ENCODE results near the gene FPR3. TPM values are rescaled to one million over a fixed set of nuclear protein-coding genes. Genes with fewer than 3 reads are reported as not detected.

Gene FPR3
- total and polyA plus RNA-seq, 9 of the 15 experiments (the other 6 are each of a cell fraction or from before 2014, with no cell fraction given) = 0.08 to 0.51 (median 0.22) TPM; not detected in 1

DNA sequence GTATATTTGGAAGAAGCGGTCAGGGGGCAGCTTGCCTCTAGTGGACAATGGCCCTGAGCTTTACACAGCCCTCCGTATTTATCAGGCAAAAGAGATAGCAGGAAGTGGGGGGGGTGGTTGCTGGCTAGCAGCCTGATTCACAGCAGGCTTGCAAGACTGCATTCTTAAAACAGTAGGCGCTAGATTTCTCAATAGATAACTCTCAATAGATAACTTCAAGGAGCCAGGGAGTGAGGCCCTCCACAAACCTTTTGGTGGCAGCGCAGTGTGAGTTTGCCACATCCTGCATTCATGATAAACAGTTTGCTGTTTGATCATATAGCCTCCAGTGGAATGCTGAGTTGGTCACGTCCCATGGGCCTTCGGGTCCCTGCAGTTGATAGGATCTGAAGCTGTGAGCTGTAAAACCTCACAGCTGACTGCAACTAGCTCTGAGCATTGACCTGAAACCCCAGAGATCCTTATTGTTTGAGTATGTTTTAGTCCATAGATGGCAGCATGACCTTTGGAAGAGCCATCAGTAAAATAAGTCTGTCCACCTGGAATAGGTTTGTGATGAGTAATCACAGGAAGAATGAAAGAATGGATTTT, 12.2 kb downstream of the FPR3 start (continued):
- TF ChIP-seq PURB (CRISPR knock-in tag; IDR thresholded peaks at IDR 0.05; ENCODE audit: low read depth) (no peak), RBM34 (IDR thresholded peaks at IDR 0.05; ENCODE audit: borderline replicate concordance, insufficient read depth, low read length) (no peak), HDAC6 (IDR thresholded peaks at IDR 0.05; ENCODE audit: low read depth, low read length) (no peak), BRF2 (IDR thresholded peaks at IDR 0.05; ENCODE audit: borderline replicate concordance, insufficient read depth, insufficient read length) (no peak), PYGO2 (tag; IDR thresholded peaks at IDR 0.05) (no peak), EGR1 (conservative IDR thresholded peaks at IDR 0.05) (no peak; the same call in 1 of the 2 replicates), ZFP1 (CRISPR knock-in tag; IDR thresholded peaks at IDR 0.05) (no peak), HMGN3 (IDR thresholded peaks at IDR 0.05; ENCODE audit: borderline replicate concordance, extremely low read depth, insufficient read length, low read depth, low read length) (no peak), ZNF263 (CRISPR knock-in tag; IDR thresholded peaks at IDR 0.05; ENCODE audit: borderline replicate concordance) (no peak), YBX1 (IDR thresholded peaks at IDR 0.05) (no peak), ZBTB8A (IDR thresholded peaks at IDR 0.05; ENCODE audit: partially characterized antibody) (no peak), MED1 (CRISPR knock-in tag; IDR thresholded peaks at IDR 0.05; ENCODE audit: borderline replicate concordance) (no peak), RFX7 (CRISPR knock-in tag; IDR thresholded peaks at IDR 0.05) (no peak), SAP30 (IDR thresholded peaks at IDR 0.05; ENCODE audit: borderline replicate concordance, insufficient read depth, low read depth, low read length, poor library complexity, severe bottlenecking) (no peak), ZNF277 (CRISPR knock-in tag; IDR thresholded peaks at IDR 0.05; ENCODE audit: borderline replicate concordance) (no peak), CTBP1 (IDR thresholded peaks at IDR 0.05; ENCODE audit: borderline replicate concordance) (peak; percentile 89)
- TF ChIP-seq, protein P1, sequence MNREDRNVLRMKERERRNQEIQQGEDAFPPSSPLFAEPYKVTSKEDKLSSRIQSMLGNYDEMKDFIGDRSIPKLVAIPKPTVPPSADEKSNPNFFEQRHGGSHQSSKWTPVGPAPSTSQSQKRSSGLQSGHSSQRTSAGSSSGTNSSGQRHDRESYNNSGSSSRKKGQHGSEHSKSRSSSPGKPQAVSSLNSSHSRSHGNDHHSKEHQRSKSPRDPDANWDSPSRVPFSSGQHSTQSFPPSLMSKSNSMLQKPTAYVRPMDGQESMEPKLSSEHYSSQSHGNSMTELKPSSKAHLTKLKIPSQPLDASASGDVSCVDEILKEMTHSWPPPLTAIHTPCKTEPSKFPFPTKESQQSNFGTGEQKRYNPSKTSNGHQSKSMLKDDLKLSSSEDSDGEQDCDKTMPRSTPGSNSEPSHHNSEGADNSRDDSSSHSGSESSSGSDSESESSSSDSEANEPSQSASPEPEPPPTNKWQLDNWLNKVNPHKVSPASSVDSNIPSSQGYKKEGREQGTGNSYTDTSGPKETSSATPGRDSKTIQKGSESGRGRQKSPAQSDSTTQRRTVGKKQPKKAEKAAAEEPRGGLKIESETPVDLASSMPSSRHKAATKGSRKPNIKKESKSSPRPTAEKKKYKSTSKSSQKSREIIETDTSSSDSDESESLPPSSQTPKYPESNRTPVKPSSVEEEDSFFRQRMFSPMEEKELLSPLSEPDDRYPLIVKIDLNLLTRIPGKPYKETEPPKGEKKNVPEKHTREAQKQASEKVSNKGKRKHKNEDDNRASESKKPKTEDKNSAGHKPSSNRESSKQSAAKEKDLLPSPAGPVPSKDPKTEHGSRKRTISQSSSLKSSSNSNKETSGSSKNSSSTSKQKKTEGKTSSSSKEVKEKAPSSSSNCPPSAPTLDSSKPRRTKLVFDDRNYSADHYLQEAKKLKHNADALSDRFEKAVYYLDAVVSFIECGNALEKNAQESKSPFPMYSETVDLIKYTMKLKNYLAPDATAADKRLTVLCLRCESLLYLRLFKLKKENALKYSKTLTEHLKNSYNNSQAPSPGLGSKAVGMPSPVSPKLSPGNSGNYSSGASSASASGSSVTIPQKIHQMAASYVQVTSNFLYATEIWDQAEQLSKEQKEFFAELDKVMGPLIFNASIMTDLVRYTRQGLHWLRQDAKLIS (CRISPR knock-in tag; IDR thresholded peaks at IDR 0.05) = no peak
- TF ChIP-seq, protein P2, sequence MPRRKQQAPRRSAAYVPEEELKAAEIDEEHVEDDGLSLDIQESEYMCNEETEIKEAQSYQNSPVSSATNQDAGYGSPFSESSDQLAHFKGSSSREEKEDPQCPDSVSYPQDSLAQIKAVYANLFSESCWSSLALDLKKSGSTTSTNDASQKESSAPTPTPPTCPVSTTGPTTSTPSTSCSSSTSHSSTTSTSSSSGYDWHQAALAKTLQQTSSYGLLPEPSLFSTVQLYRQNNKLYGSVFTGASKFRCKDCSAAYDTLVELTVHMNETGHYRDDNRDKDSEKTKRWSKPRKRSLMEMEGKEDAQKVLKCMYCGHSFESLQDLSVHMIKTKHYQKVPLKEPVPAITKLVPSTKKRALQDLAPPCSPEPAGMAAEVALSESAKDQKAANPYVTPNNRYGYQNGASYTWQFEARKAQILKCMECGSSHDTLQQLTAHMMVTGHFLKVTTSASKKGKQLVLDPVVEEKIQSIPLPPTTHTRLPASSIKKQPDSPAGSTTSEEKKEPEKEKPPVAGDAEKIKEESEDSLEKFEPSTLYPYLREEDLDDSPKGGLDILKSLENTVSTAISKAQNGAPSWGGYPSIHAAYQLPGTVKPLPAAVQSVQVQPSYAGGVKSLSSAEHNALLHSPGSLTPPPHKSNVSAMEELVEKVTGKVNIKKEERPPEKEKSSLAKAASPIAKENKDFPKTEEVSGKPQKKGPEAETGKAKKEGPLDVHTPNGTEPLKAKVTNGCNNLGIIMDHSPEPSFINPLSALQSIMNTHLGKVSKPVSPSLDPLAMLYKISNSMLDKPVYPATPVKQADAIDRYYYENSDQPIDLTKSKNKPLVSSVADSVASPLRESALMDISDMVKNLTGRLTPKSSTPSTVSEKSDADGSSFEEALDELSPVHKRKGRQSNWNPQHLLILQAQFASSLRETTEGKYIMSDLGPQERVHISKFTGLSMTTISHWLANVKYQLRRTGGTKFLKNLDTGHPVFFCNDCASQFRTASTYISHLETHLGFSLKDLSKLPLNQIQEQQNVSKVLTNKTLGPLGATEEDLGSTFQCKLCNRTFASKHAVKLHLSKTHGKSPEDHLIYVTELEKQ (CRISPR knock-in tag; IDR thresholded peaks at IDR 0.05) = no peak
